Body of pancreas (tissue), 4 donors: ENCODE results near the gene PRDM8.

ENCODE experiments used
- POLR2A ChIP-seq, 3 donors: fragments of 450-650 bp; IDR thresholded peaks; one replicate each; pipeline ENCODE4 v1.6.1; 2016; ENCODE audit warnings: antibody characterized with exemption in 3 of 3, mild to moderate bottlenecking in 2 of 3
- TF ChIP-seq, protein P1 (sequence below), 7 experiments: fragments of 450-650 bp in 4 of 7; fragments of 200-600 bp in 3 of 7; sonication (generic) in 3 of 7; IDR thresholded peaks; one replicate each; pipeline ENCODE4 v1.5.1; 2016 to 2019; ENCODE audit warnings: antibody characterized with exemption in 7 of 7

- TF ChIP-seq, protein P1, sequence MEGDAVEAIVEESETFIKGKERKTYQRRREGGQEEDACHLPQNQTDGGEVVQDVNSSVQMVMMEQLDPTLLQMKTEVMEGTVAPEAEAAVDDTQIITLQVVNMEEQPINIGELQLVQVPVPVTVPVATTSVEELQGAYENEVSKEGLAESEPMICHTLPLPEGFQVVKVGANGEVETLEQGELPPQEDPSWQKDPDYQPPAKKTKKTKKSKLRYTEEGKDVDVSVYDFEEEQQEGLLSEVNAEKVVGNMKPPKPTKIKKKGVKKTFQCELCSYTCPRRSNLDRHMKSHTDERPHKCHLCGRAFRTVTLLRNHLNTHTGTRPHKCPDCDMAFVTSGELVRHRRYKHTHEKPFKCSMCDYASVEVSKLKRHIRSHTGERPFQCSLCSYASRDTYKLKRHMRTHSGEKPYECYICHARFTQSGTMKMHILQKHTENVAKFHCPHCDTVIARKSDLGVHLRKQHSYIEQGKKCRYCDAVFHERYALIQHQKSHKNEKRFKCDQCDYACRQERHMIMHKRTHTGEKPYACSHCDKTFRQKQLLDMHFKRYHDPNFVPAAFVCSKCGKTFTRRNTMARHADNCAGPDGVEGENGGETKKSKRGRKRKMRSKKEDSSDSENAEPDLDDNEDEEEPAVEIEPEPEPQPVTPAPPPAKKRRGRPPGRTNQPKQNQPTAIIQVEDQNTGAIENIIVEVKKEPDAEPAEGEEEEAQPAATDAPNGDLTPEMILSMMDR (IDR thresholded peaks at IDR 0.05) = no peak
- TF ChIP-seq POLR2A (IDR thresholded peaks at IDR 0.05) = no peak
Measured at GRCh38 chr4:80233390-80233789, 36.1 kb downstream of the PRDM8 start.
